HepG2 (cell line): ENCODE measurements around the gene ZFP36L2. TPM values are rescaled to one million over a fixed set of nuclear protein-coding genes. Genes with fewer than 3 reads are reported as not detected.

Experiments
- CREM ChIP-seq, 2 experiments: sonication (generic) in 1 of 2; formaldehyde crosslinking in 1 of 2; IDR thresholded peaks; 2 replicates each; pipeline versions ENCODE4 v1.4.0 to v1.6.1; 2016 to 2020; ENCODE audit warnings: antibody characterized with exemption in 1 of 2, mild to moderate bottlenecking in 1 of 2, missing genetic modification reagents in 1 of 2
- CTCF ChIP-seq: sonication (generic); formaldehyde crosslinking; IDR thresholded peaks from 2 replicates; pipeline ENCODE4 v1.5.0; 2020; ENCODE audit warnings: mild to moderate bottlenecking, missing genetic modification reagents, moderate library complexity
- HMGXB3 ChIP-seq: sonication (generic); formaldehyde crosslinking; IDR thresholded peaks from 2 replicates; pipeline ENCODE4 v1.4.0; 2020; ENCODE audit warnings: missing genetic modification reagents, borderline replicate concordance
- IRF2 ChIP-seq: IDR thresholded peaks from 2 replicates; pipeline ENCODE4 v1.6.1; 2018; ENCODE audit warnings: missing genetic modification reagents, missing compliant biosample characterization
- KLF12 ChIP-seq: sonication (generic); formaldehyde crosslinking; IDR thresholded peaks from 2 replicates; pipeline ENCODE4 v1.4.0; 2020; ENCODE audit warnings: missing genetic modification reagents, borderline replicate concordance
- NKX3-1 ChIP-seq: sonication (generic); formaldehyde crosslinking; IDR thresholded peaks from 2 replicates; pipeline ENCODE4 v1.5.0; 2020; ENCODE audit warnings: missing genetic modification reagents
- PHB2 ChIP-seq: fragments of 450-650 bp; IDR thresholded peaks from 2 replicates; pipeline ENCODE4 v1.6.1; 2018; ENCODE audit not compliant: partially characterized antibody
- RAD51 ChIP-seq: fragments of 450-650 bp; IDR thresholded peaks from 2 replicates; pipeline ENCODE4 v1.6.1; 2016; ENCODE audit warnings: borderline replicate concordance
- RCOR2 ChIP-seq: IDR thresholded peaks from 2 replicates; pipeline ENCODE4 v1.6.1; 2016; ENCODE audit warnings: missing biosample characterization, missing genetic modification reagents
- ZBTB25 ChIP-seq: IDR thresholded peaks from 2 replicates; pipeline ENCODE4 v1.6.1; 2018; ENCODE audit warnings: missing genetic modification reagents
- ZBTB34 ChIP-seq: sonication (generic); formaldehyde crosslinking; IDR thresholded peaks from 2 replicates; pipeline ENCODE4 v1.8.0; 2022; ENCODE audit warnings: mild to moderate bottlenecking, missing genetic modification reagents
- ZKSCAN5 ChIP-seq: sonication (generic); formaldehyde crosslinking; IDR thresholded peaks from 2 replicates; pipeline ENCODE4 v1.5.1; 2020; ENCODE audit warnings: mild to moderate bottlenecking, missing genetic modification reagents
- ZNF101 ChIP-seq: sonication (generic); formaldehyde crosslinking; IDR thresholded peaks from 2 replicates; pipeline ENCODE4 v1.4.0; 2020; ENCODE audit warnings: mild to moderate bottlenecking, low read depth, missing genetic modification reagents, borderline replicate concordance
- ZNF280B ChIP-seq: sonication (generic); formaldehyde crosslinking; IDR thresholded peaks from 2 replicates; pipeline ENCODE4 v1.5.0; 2020; ENCODE audit warnings: missing genetic modification reagents, mild to moderate bottlenecking, borderline replicate concordance
- ZNF546 ChIP-seq: sonication (generic); formaldehyde crosslinking; conservative IDR thresholded peaks from 2 replicates; pipeline ENCODE4 v1.8.1; 2023; ENCODE audit warnings: mild to moderate bottlenecking, missing genetic modification reagents
- ZNF598 ChIP-seq: sonication (generic); formaldehyde crosslinking; IDR thresholded peaks from 2 replicates; pipeline ENCODE4 v1.5.1; 2020; ENCODE audit warnings: mild to moderate bottlenecking, missing genetic modification reagents, borderline replicate concordance
- ZNF713 ChIP-seq: sonication (generic); formaldehyde crosslinking; IDR thresholded peaks from 2 replicates; pipeline ENCODE4 v1.4.0; 2020; ENCODE audit warnings: mild to moderate bottlenecking, missing genetic modification reagents
- polyA plus RNA-seq, 8 experiments: library from polyadenylated mRNA; depleted of rRNA in 3 of 8; stranded (reverse) in 7 of 8; unstranded in 1 of 8; fragments of >200 nt; fragmentation: Illumina TruSeq in 4 of 8; extraction: Trizol in 4 of 8; gene quantifications; 2 replicates each; pipeline versions ENCODE4 v1.2.1 to v1.2.3, GENCODE V29; 2011 to 2016; ENCODE audit warnings: low read depth in 4 of 8, missing spikeins in 1 of 8, mixed read lengths in 1 of 8; ENCODE audit not compliant: insufficient read depth in 1 of 8
- total RNA-seq, 5 experiments: library from RNA; depleted of rRNA; stranded (reverse); fragments of >200 nt; fragmentation: Illumina TruSeq; extraction: Trizol; gene quantifications; 2 replicates each; pipeline ENCODE4 v1.2.3, GENCODE V29; 2016; ENCODE audit warnings: low read depth in 1 of 5

Gene ZFP36L2
- total and polyA plus RNA-seq, 2 of the 13 experiments (the other 11 are each of a cell fraction or from before 2014, with no cell fraction given) = 11.2 to 21.8 TPM

GRCh38 chr2:43194121-43194869, 32.1 kb downstream of the ZFP36L2 start (continued):
- TF ChIP-seq ZBTB25 (CRISPR knock-in tag) = peak; percentile 49; the same call in 1 of the 2 replicates
- peak; percentile 87; the same call in 1 of the 2 replicates for TF ChIP-seq ZNF598 (CRISPR knock-in tag)
- peak; percentile 23; the same call in 1 of the 2 replicates for TF ChIP-seq RCOR2
- peak; percentile 75 for TF ChIP-seq CREM (IDR thresholded peaks at IDR 0.05)
- no peak for TF ChIP-seq CREM (CRISPR knock-in tag; IDR thresholded peaks at IDR 0.05)
- no peak for TF ChIP-seq PHB2
- TF ChIP-seq IRF2 (CRISPR knock-in tag) = peak; percentile 96; the same call in 1 of the 2 replicates
- no peak for TF ChIP-seq RAD51
- TF ChIP-seq ZBTB34 (CRISPR knock-in tag) = peak; percentile 20
- no peak for TF ChIP-seq ZNF713 (CRISPR knock-in tag)
- peak; percentile 14; the same call in 1 of the 2 replicates for TF ChIP-seq CTCF
- TF ChIP-seq NKX3-1 = 0 out of 2 replicates have a peak, but pooled peaks have one; percentile 38
- no peak for TF ChIP-seq ZNF280B (CRISPR knock-in tag)
- peak; percentile 79; the same call in 1 of the 2 replicates for TF ChIP-seq KLF12 (CRISPR knock-in tag)
- no peak for TF ChIP-seq ZKSCAN5 (CRISPR knock-in tag)
- no peak; the same call in 1 of the 2 replicates for TF ChIP-seq ZNF546 (CRISPR knock-in tag)
- TF ChIP-seq HMGXB3 (CRISPR knock-in tag) = peak; percentile 70; the same call in 1 of the 2 replicates
- TF ChIP-seq ZNF101 (CRISPR knock-in tag) = no peak; the same call in 1 of the 2 replicates
